ENCODE measurements around the gene SERGEF. TPM values are rescaled to one million over a fixed set of nuclear protein-coding genes. Genes with fewer than 3 reads are reported as not detected.

SERGEF gene
- total and polyA plus RNA-seq, 8 donors: 9.3 to 158 (median 73.5) TPM; not detected in 1

- DNase-seq: no peak
- 83 to 90% (median 88%) methylated on average over 7 of the region's 7 CpGs for WGBS, 5 donors
- Histone ChIP-seq H3K4me1 (no peaks in the 10 kb centered on the region), H3K9me3 (no peaks in the 10 kb centered on the region), H3K27me3 (no peaks in the 10 kb centered on the region), H3K36me3 (no peaks in the 10 kb centered on the region), H3K4me3 (no peak overlapping the region), H3K27ac (no peak overlapping the region)
- intact Hi-C loops (cut with DNase I; ENCODE audit: low total_unique reads): no loop called here
- TF ChIP-seq POLR2A (IDR thresholded peaks at IDR 0.05): no peak
- TF ChIP-seq EP300 (IDR thresholded peaks at IDR 0.05): no peak
- no peak for TF ChIP-seq POLR2AphosphoS5 (IDR thresholded peaks at IDR 0.05)
- no peak for TF ChIP-seq CTCF (IDR thresholded peaks at IDR 0.05)
Observed at GRCh38 chr11:17803754-17804334, 209.0 kb downstream of the SERGEF start.

DNA sequence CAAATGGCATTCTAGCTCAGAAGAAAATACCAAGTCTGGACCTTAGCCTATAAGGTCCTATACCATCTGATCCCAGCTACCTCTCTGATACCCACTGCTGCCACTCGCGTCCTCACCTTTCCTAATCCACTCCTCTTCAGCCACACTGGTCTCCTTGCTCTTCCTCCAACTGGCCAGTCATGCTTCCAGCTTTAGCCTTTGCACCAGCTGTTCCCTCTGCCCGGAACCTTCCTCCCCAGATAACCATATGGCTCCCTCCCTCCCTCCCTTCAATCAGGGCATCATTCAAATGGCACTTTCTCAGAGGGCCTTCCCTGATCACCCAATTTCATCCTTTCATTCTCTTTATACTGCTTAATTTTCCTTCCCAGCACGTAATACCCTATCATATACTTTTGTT lies 210.4 kb downstream of the SERGEF start:
- H3K4me3 ChIP-seq: no peak overlapping the region

GRCh38 chr11:17801166-17801565 lies 211.7 kb downstream of the SERGEF start:
- H3K4me1 ChIP-seq: no peaks in the 10 kb centered on the region
- TF ChIP-seq EP300 (IDR thresholded peaks at IDR 0.05) (no peak), POLR2AphosphoS5 (IDR thresholded peaks at IDR 0.05) (no peak), POLR2A (IDR thresholded peaks at IDR 0.05) (no peak), CTCF (IDR thresholded peaks at IDR 0.05) (no peak)
- 96 to 100% (median 99%) methylated on average over 3 to 4 of the region's 4 CpGs for WGBS, 5 donors
- H3K27ac ChIP-seq: no peak overlapping the region
- H3K36me3 ChIP-seq: no peaks in the 10 kb centered on the region
- DNase-seq: no peak
- H3K9me3 ChIP-seq: no peaks in the 10 kb centered on the region
- no peak overlapping the region for H3K4me3 ChIP-seq
- intact Hi-C loops (cut with DNase I; ENCODE audit: low total_unique reads): no loop called here
- no peaks in the 10 kb centered on the region for H3K27me3 ChIP-seq

More for the DNA sequence above, 210.4 kb downstream of the SERGEF start:
- no peak for TF ChIP-seq EP300 (IDR thresholded peaks at IDR 0.05)
- TF ChIP-seq CTCF (IDR thresholded peaks at IDR 0.05): no peak
- no peak for TF ChIP-seq POLR2A (IDR thresholded peaks at IDR 0.05)
- no peak for TF ChIP-seq POLR2AphosphoS5 (IDR thresholded peaks at IDR 0.05)
- Histone ChIP-seq H3K4me1 (no peaks in the 10 kb centered on the region), H3K27ac (no peak overlapping the region), H3K9me3 (no peaks in the 10 kb centered on the region), H3K36me3 (no peaks in the 10 kb centered on the region), H3K27me3 (no peaks in the 10 kb centered on the region)
- no peak for DNase-seq
- 81 to 88% (median 85%) methylated on average over 4 of the region's 4 CpGs for WGBS, 5 donors
- intact Hi-C loops (cut with DNase I; ENCODE audit: low total_unique reads): no loop called here

DNA sequence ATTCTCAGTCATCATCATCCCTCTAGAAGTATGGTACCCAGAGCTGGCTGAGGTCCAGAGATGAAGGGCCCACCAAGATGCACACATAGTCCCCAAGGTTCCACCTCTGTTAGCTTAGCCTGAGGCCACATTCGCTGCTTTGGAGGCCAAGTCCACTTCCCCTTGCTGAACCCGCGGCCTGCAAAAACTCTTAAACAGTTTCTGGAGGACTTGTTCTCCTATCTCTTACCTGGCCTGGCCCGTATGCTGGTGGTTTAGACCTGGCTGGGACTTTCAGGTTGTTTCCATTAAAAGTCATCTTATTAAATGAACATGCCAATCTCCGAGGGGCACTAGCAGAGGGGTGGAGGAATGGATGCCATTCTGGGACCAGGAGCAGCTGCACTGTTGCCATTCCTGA lies 213.7 kb downstream of the SERGEF start:
- DNase-seq: no peak
- no peaks in the 10 kb centered on the region for H3K27me3 ChIP-seq
- intact Hi-C loops (cut with DNase I; ENCODE audit: low total_unique reads): no loop called here
- no peaks in the 10 kb centered on the region for H3K9me3 ChIP-seq
- 93 to 98% (median 98%) methylated on average over 5 of the region's 5 CpGs for WGBS, 5 donors
- no peak overlapping the region for H3K4me3 ChIP-seq
- no peaks in the 10 kb centered on the region for H3K4me1 ChIP-seq
- H3K27ac ChIP-seq: no peak overlapping the region
- no peak for TF ChIP-seq POLR2AphosphoS5 (IDR thresholded peaks at IDR 0.05)
- TF ChIP-seq EP300 (IDR thresholded peaks at IDR 0.05): no peak
- no peak for TF ChIP-seq CTCF (IDR thresholded peaks at IDR 0.05)
- no peak for TF ChIP-seq POLR2A (IDR thresholded peaks at IDR 0.05)
- no peaks in the 10 kb centered on the region for H3K36me3 ChIP-seq
